ENCODE data around the gene ZBTB7A.

The ZBTB7A gene

GRCh38 chr19:4053423-4054324 lies 13.0 kb downstream of the ZBTB7A start:
- no peak for TF ChIP-seq CTCF (IDR thresholded peaks at IDR 0.05; ENCODE audit: low read depth, low read length)
- DNase-seq (ENCODE audit: low read depth in 2 of 2): no peak
- no peak overlapping the region for H3K4me3 ChIP-seq (replicated peaks in 1 of 2; ENCODE audit: low read depth in 2 of 2, low read length in 2 of 2)

DNA sequence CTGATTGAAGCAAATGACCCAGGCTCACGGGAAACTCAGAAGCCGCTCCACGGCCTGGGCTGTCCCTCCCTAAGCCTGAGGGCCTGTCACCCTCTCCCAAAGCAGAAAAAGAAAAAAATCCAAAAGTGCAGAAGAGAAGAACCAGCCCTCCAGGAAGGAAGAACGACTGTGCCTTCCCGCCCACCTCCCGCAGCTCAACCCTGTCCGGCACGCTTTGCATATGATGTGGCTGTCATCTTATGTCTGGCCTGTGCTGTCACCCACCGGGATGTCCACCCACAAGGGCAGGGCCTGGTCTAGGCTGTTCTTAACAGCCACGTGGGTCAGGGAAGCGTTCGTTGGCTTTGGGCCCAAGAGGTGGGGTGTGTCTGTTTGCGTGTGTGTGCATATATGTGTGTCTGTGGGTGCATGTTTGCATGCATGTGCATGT lies 13.7 kb downstream of the ZBTB7A start:
- TF ChIP-seq CTCF (IDR thresholded peaks at IDR 0.05; ENCODE audit: low read depth, low read length): no peak
- peak in 1 of 2 donors; percentile 43 for DNase-seq (ENCODE audit: low read depth in 2 of 2)
- H3K4me3 ChIP-seq (replicated peaks in 1 of 2; ENCODE audit: low read depth in 2 of 2, low read length in 2 of 2): peak overlapping the region in 1 of 2 donors; percentile 2

- H3K4me3 ChIP-seq (replicated peaks in 1 of 2; ENCODE audit: low read depth in 2 of 2, low read length in 2 of 2): peak overlapping the region in 1 of 2 donors; percentile 2
Observed at GRCh38 chr19:4052114-4052992, 14.3 kb downstream of the ZBTB7A start.

DNA sequence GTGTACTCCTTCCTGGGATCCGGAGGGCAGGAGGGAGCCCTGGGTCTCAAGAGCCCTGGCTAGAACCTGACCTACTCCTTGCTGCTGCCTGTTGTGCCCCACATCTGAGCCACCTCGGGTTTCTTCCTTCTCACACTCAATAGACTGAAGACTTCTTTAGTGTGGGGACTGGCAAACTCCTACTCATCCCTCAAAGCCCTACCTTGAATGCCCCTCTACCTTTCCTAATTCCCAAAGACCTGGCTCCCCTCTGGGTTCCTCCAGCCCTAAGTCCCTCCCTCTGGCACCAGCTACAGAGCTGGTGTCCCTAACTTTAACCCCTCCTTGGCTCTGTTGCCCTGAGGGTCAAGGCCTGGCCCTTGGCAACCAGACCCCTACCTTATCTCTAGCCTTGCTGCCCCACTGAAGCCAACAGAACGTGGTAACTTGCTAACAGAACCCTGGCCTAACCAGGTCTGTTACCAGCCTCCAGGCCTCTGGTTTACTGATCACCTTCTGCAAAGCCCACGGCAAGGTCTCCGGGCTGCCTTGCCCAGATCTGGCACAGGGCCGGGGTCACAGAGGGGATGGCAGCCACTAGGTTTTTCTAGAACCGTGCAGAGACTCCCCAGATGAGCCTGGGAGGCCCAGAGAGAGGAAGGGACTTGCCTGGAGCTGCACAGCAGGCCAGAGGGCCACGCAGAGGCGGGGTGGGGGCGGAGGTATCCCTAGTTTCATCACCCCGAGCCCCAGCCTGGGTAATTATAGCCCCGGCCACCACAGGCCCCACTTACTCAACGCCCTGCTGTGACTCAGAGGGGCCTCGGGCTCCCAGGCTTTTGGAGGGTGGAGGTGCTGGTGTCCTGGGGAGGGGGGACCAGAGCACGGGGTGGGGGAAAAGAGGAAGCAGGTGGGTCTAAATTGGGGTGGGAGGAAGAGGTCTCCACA lies 15.3 kb downstream of the ZBTB7A start:
- no peak for TF ChIP-seq CTCF (IDR thresholded peaks at IDR 0.05; ENCODE audit: low read depth, low read length)
- no peak overlapping the region for H3K4me3 ChIP-seq (replicated peaks in 1 of 2; ENCODE audit: low read depth in 2 of 2, low read length in 2 of 2)
- peak in 1 of 2 donors; percentile 69 for DNase-seq (ENCODE audit: low read depth in 2 of 2)

More at GRCh38 chr19:4052114-4052992, 14.3 kb downstream of the ZBTB7A start:
- DNase-seq (ENCODE audit: low read depth in 2 of 2): peak in 1 of 2 donors; percentile 68
- TF ChIP-seq CTCF (IDR thresholded peaks at IDR 0.05; ENCODE audit: low read depth, low read length): no peak

GRCh38 chr19:4049432-4049831 lies 17.3 kb downstream of the ZBTB7A start:
- DNase-seq (ENCODE audit: low read depth in 2 of 2): no peak
- TF ChIP-seq CTCF (IDR thresholded peaks at IDR 0.05; ENCODE audit: low read depth, low read length): no peak
- H3K4me3 ChIP-seq (replicated peaks in 1 of 2; ENCODE audit: low read depth in 2 of 2, low read length in 2 of 2): no peak overlapping the region

Data from cardiac fibroblast (primary cell).